Left hindlimb (tissue), 1 donor: ENCODE data around the gene ATG9A.
"Not testable (repeated sequence)": the region's sequence is repeated elsewhere in the genome, so short reads cannot be mapped to it uniquely, and the experiment has no call there.

Source experiments
- DNase-seq: peaks from one replicate; pipeline ENCODE4 v3.0.0-alpha.2; 2018

The ATG9A gene, protein sequence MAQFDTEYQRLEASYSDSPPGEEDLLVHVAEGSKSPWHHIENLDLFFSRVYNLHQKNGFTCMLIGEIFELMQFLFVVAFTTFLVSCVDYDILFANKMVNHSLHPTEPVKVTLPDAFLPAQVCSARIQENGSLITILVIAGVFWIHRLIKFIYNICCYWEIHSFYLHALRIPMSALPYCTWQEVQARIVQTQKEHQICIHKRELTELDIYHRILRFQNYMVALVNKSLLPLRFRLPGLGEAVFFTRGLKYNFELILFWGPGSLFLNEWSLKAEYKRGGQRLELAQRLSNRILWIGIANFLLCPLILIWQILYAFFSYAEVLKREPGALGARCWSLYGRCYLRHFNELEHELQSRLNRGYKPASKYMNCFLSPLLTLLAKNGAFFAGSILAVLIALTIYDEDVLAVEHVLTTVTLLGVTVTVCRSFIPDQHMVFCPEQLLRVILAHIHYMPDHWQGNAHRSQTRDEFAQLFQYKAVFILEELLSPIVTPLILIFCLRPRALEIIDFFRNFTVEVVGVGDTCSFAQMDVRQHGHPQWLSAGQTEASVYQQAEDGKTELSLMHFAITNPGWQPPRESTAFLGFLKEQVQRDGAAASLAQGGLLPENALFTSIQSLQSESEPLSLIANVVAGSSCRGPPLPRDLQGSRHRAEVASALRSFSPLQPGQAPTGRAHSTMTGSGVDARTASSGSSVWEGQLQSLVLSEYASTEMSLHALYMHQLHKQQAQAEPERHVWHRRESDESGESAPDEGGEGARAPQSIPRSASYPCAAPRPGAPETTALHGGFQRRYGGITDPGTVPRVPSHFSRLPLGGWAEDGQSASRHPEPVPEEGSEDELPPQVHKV

DNA sequence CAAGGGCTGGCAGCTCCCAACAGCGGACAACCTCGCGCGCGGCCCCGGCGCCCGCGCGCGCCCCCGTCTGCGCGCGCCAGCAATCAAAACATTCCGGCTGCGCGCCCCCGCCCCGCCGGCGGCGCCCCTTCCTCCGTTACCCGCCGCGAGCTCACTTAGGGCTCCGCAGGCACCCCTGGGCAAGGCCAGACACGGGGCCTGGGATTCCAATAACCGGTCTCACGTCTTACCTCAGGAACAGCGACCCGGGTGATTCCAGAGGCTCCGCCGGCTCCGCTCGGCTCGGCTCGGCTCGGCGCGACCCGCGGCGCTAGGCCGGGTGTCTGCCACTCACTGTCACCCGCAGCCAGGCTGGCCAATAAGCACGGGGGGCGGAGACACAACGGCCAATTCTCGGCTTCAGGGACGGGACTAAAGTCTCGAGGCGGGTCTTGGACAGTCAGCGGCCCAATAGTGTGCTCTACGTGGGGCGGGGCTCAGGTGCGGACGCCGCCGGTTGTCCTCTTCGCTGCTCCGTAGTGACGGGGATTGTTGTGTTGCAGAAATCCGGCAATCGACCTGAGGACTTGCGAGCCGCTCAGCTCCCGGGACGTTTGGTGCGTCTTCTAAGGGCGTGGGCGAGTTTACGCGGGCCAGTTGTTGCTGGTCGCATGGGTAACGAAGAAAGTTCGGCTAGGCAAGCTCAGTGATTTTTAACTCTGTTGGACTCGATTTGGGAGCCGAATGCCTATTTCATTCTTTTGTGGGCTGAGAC is at the start of gene ATG9A, which contains the start of gene ANKZF1:
Gene ATG9A (minus strand): TSS at position 332 of the 754 bp plus-strand sequence. CDS start 1,612 bp downstream, outside the sequence.
Gene ANKZF1 (plus strand): TSS at position 502 of the 754 bp plus-strand sequence. CDS start 452 bp downstream, outside the sequence.
- peak; percentile 99 for DNase-seq

GRCh38 chr2:219278655-219279150 is 49.3 kb upstream of the ATG9A start:
- DNase-seq: no peak

- DNase-seq: peak; percentile 86
These were observed 48.5 kb upstream of the ATG9A start for GRCh38 chr2:219277703-219278654.

GRCh38 chr2:219274361-219274921 is 45.0 kb upstream of the ATG9A start:
- DNase-seq: no peak

DNA sequence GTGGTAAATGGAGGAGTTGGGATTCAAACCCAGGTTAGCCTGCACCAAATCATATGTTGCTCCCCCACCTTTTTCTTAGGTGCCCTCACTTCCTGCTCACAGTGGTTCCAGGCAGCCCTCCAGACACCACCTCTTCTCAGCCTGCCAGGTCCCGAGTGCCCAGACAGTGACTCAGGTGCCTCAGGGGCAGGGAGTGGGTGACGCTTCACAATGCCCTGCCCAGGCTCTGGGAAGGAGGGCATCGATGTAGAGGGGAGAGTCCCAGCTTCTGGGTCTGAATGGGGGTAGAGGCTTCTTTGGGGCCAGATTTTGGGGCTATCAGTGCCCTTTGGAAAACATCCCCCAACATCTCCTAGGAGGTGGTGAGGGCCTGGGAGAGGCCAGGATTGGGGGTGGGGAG is 44.5 kb upstream of the ATG9A start:
- no peak for DNase-seq

DNA sequence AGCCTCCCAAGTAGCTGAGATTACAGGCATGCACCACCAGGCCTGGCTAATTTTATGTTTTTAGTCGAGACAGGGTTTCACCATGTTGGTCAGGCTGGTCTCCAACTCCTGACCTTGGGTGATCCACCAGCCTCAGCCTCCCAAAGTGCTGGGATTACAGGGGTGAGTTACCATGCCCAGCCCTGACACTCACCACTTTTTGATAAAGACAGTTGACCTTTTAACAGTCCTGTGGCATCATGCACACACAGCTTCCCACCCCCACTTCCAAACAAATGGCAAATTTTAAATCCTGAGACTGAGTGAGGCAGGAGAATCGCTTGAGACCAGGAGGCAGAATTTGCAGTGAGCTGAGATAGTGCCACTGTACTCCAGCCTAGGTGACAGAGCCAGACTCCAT is 43.6 kb upstream of the ATG9A start:
- no peak for DNase-seq

GRCh38 chr2:219272356-219272755 is 42.9 kb upstream of the ATG9A start:
- no peak for DNase-seq

- no peak for DNase-seq
These were observed 41.6 kb upstream of the ATG9A start for GRCh38 chr2:219271021-219271420.

GRCh38 chr2:219270055-219270372 is 40.6 kb upstream of the ATG9A start:
- no peak for DNase-seq

DNA sequence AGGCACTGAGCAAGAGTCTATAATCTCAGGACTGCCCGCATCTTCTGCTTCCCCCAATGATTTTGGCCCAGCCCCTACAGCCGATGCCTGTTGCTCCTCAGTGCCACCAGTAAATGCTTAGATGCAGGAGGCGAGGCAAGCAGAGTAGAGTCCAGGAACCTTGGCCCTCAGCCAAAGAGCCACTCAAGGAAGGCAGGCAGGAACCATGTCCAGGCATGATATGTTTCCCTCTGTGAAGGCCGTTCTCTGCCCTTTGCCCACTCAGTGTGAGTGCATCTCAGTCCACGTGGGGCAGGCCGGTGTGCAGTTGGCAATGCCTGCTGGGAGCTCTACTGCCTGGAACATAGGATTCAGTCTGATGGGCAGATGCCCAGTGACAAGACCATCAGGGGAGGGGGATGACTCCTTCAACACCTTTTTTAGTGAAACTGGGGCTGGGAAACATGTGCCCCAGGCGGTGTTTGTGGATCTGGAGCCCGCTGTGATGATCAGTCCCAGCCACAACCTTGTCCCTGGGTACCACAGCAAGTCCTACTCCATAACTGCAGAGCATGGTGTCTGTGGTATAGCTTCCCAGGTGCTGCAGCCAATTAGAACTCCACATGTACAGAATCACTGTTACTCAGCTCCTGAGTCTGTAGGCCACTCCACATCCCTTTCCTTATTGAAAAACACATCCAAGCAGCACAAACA is 40.1 kb upstream of the ATG9A start:
- no peak for DNase-seq

DNA sequence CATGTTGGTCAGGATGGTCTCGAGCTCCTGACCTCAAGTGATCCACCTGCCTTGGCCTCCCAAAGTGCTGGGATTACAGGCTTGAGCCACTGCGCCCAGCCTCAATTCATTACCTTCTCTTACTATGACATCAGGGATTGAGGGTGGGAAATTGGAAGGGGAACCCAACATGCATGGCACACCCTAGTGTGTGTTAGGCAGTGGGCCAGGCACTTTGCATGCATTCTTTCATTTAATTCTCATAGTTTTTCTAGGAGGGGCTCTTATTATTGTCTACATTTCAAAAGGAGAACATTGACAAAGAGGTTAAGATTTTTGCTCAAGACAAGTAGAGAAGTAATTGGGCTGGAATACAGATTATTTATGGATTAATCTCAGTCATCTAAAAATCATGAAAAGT is 38.9 kb upstream of the ATG9A start:
- DNase-seq: no peak

GRCh38 chr2:219266886-219267285 is 37.5 kb upstream of the ATG9A start:
- no peak for DNase-seq

- no peak for DNase-seq
These were observed 36.8 kb upstream of the ATG9A start for GRCh38 chr2:219266232-219266631.

GRCh38 chr2:219261024-219261855 is 31.8 kb upstream of the ATG9A start:
- DNase-seq: no peak

- not testable (repeated sequence) for DNase-seq
These were observed 29.5 kb upstream of the ATG9A start for GRCh38 chr2:219258942-219259341.

GRCh38 chr2:219254590-219255201 is 25.3 kb upstream of the ATG9A start:
- DNase-seq: no peak

GRCh38 chr2:219253753-219254589 is 24.5 kb upstream of the ATG9A start, which contains the start of gene TUBA4A:
Gene TUBA4A (minus strand): TSS chr2:219253918. CDS start chr2:219253858, 60 bp downstream.
- peak; percentile 68 for DNase-seq
